HepG2 (cell line): ENCODE results near the gene UBP1. TPM values are rescaled to one million over a fixed set of nuclear protein-coding genes. Genes with fewer than 3 reads are reported as not detected.

Experiments used
- ARID2 ChIP-seq: sonication (generic); formaldehyde crosslinking; IDR thresholded peaks from 2 replicates; pipeline ENCODE4 v1.8.1; 2022; ENCODE audit warnings: mild to moderate bottlenecking, missing genetic modification reagents, borderline replicate concordance
- CBX5 ChIP-seq: sonication (generic); formaldehyde crosslinking; IDR thresholded peaks from 2 replicates; pipeline ENCODE4 v1.4.0; 2020; ENCODE audit warnings: missing genetic modification reagents, borderline replicate concordance
- CREM ChIP-seq, 2 experiments: sonication (generic) in 1 of 2; formaldehyde crosslinking in 1 of 2; IDR thresholded peaks; 2 replicates each; pipeline versions ENCODE4 v1.4.0 to v1.6.1; 2016 to 2020; ENCODE audit warnings: antibody characterized with exemption in 1 of 2, mild to moderate bottlenecking in 1 of 2, missing genetic modification reagents in 1 of 2
- HNRNPLL ChIP-seq: fragments of 200-400 bp; formaldehyde crosslinking; IDR thresholded peaks from 2 replicates; pipeline ENCODE4 v1.6.1; 2017; ENCODE audit warnings: mild to moderate bottlenecking, low read depth, low read length; ENCODE audit not compliant: poor library complexity, severe bottlenecking
- KLF15 ChIP-seq: sonication (generic); formaldehyde crosslinking; IDR thresholded peaks from 2 replicates; pipeline ENCODE4 v1.8.1; 2023; ENCODE audit warnings: borderline replicate concordance, mild to moderate bottlenecking, inconsistent platforms, missing genetic modification reagents, mixed read lengths
- RFXANK ChIP-seq: IDR thresholded peaks from 2 replicates; pipeline ENCODE4 v1.6.1; 2016
- SOX5 ChIP-seq: IDR thresholded peaks from 2 replicates; pipeline ENCODE4 v1.6.1; 2016; ENCODE audit warnings: borderline replicate concordance
- TAF15 ChIP-seq: fragments of 200-400 bp; formaldehyde crosslinking; IDR thresholded peaks from one replicate; pipeline ENCODE4 v1.6.1; 2018; ENCODE audit warnings: mild to moderate bottlenecking, low read depth, low read length; ENCODE audit not compliant: poor library complexity, severe bottlenecking
- TEAD2 ChIP-seq: sonication (generic); formaldehyde crosslinking; IDR thresholded peaks from 2 replicates; pipeline ENCODE4 v1.9.0; 2021; ENCODE audit warnings: missing genetic modification reagents
- ZBTB1 ChIP-seq: sonication (generic); formaldehyde crosslinking; IDR thresholded peaks from 2 replicates; pipeline ENCODE4 v1.4.0; 2020; ENCODE audit warnings: missing genetic modification reagents, borderline replicate concordance
- ZNF232 ChIP-seq: sonication (generic); formaldehyde crosslinking; IDR thresholded peaks from 2 replicates; pipeline ENCODE4 v1.4.0; 2020; ENCODE audit warnings: missing genetic modification reagents, borderline replicate concordance
- ZNF24 ChIP-seq: fragments of 450-650 bp; IDR thresholded peaks from 2 replicates; pipeline ENCODE4 v1.6.1; 2017; ENCODE audit warnings: antibody characterized with exemption, mild to moderate bottlenecking
- ZNF282 ChIP-seq: fragments of 450-650 bp; IDR thresholded peaks from 2 replicates; pipeline ENCODE4 v1.6.1; 2018; ENCODE audit not compliant: partially characterized antibody
- ZNF329 ChIP-seq: sonication (generic); formaldehyde crosslinking; IDR thresholded peaks from 2 replicates; pipeline ENCODE4 v1.9.0; 2021; ENCODE audit warnings: low read depth, mild to moderate bottlenecking, missing genetic modification reagents
- ZNF383 ChIP-seq: sonication (generic); formaldehyde crosslinking; IDR thresholded peaks from 2 replicates; pipeline ENCODE4 v1.4.0; 2020; ENCODE audit warnings: missing genetic modification reagents, mild to moderate bottlenecking, borderline replicate concordance
- ZNF430 ChIP-seq: sonication (generic); formaldehyde crosslinking; IDR thresholded peaks from 2 replicates; pipeline ENCODE4 v1.9.0; 2021; ENCODE audit warnings: mild to moderate bottlenecking, missing genetic modification reagents
- ZNF546 ChIP-seq: sonication (generic); formaldehyde crosslinking; conservative IDR thresholded peaks from 2 replicates; pipeline ENCODE4 v1.8.1; 2023; ENCODE audit warnings: mild to moderate bottlenecking, missing genetic modification reagents
- ZNF761 ChIP-seq: sonication (generic); formaldehyde crosslinking; conservative IDR thresholded peaks from 2 replicates; pipeline ENCODE4 v1.4.0; 2020; ENCODE audit warnings: mild to moderate bottlenecking, missing genetic modification reagents
- ZNF773 ChIP-seq: sonication (generic); formaldehyde crosslinking; IDR thresholded peaks from 2 replicates; pipeline ENCODE4 v1.4.0; 2020; ENCODE audit warnings: missing genetic modification reagents, borderline replicate concordance
- polyA plus RNA-seq, 8 experiments: library from polyadenylated mRNA; depleted of rRNA in 3 of 8; stranded (reverse) in 7 of 8; unstranded in 1 of 8; fragments of >200 nt; fragmentation: Illumina TruSeq in 4 of 8; extraction: Trizol in 4 of 8; gene quantifications; 2 replicates each; pipeline versions ENCODE4 v1.2.1 to v1.2.3, GENCODE V29; 2011 to 2016; ENCODE audit warnings: low read depth in 4 of 8, missing spikeins in 1 of 8, mixed read lengths in 1 of 8; ENCODE audit not compliant: insufficient read depth in 1 of 8
- total RNA-seq, 5 experiments: library from RNA; depleted of rRNA; stranded (reverse); fragments of >200 nt; fragmentation: Illumina TruSeq; extraction: Trizol; gene quantifications; 2 replicates each; pipeline ENCODE4 v1.2.3, GENCODE V29; 2016; ENCODE audit warnings: low read depth in 1 of 5
- TF ChIP-seq, protein P1 (sequence below): sonication (generic); formaldehyde crosslinking; IDR thresholded peaks from 2 replicates; pipeline ENCODE4 v1.8.0; 2022; ENCODE audit warnings: low read depth, missing genetic modification reagents
- TF ChIP-seq, protein P2 (sequence below): sonication (generic); formaldehyde crosslinking; IDR thresholded peaks from 2 replicates; pipeline ENCODE4 v1.8.0; 2022; ENCODE audit warnings: mild to moderate bottlenecking, missing genetic modification reagents
- TF ChIP-seq, protein P3 (sequence below): sonication (generic); formaldehyde crosslinking; IDR thresholded peaks from 2 replicates; pipeline ENCODE4 v1.8.1; 2023; ENCODE audit warnings: mild to moderate bottlenecking, missing genetic modification reagents, borderline replicate concordance

UBP1 gene
- total and polyA plus RNA-seq, 2 of the 13 experiments (the other 11 are each of a cell fraction or from before 2014, with no cell fraction given) = 48.3 to 79.9 TPM

DNA sequence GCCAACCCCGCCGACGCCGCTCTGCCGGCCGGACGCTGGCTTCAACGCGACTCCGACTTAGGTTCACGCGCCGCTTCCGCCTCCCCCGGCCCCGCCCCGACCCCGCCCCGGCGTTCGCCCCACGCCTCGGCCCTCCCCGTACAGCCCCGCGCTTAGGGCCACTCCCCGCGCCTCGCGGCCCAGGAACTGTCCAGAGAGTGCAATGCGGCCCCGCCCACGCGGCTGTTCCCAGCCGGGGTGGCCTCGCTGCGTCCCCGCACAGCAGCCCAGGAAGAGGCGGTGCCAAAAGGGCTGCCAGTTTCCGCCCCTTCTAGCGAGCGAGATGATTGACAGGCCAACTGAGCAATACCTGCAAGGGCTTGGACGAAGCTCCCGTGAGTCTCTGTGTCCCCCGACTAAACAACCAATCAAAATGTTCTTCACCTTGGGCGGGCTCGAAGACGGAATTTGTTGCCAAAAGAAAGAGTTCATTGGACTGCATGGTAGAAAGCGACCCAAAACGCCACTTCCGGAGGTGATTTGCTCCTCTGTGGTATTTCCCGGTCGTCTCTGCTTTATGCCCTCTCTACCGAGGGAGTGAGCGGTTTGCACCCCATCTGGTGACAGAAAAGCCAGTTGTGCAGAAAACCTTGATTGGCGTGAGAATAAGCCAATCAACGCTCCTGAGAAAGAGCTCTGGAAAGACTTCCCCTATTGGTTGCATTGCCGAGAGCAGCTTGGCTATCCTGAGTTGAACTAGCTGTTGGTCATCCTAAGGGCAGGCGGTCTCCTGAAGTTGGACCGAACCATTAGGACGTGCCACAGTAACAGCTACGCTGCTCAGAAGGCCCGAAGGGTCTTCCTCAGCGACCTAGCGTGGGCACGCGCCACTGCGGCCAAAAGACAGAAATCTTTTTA, at the start of gene UBP1 (continued):
- TF ChIP-seq, protein P1, sequence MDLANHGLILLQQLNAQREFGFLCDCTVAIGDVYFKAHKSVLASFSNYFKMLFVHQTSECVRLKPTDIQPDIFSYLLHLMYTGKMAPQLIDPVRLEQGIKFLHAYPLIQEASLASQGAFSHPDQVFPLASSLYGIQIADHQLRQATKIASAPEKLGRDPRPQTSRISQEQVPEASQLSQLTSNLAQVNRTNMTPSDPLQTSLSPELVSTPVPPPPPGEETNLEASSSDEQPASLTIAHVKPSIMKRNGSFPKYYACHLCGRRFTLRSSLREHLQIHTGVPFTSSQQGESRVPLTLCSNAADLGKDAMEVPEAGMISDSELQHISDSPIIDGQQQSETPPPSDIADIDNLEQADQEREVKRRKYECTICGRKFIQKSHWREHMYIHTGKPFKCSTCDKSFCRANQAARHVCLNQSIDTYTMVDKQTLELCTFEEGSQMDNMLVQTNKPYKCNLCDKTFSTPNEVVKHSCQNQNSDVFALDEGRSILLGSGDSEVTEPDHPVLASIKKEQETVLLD (CRISPR knock-in tag) = peak; percentile 35
- no peak for TF ChIP-seq ZNF773
- no peak for TF ChIP-seq TAF15
- no peak for TF ChIP-seq ZNF282
- TF ChIP-seq CBX5 = peak; percentile 40; the same call in 1 of the 2 replicates
- TF ChIP-seq TEAD2 (CRISPR knock-in tag) = no peak
- 0 out of 2 replicates have a peak, but pooled peaks have one; percentile 14 for TF ChIP-seq KLF15 (CRISPR knock-in tag)
- TF ChIP-seq RFXANK (CRISPR knock-in tag) = peak; percentile 89; the same call in 1 of the 2 replicates
- TF ChIP-seq ZBTB1 (CRISPR knock-in tag) = no peak
- no peak for TF ChIP-seq ZNF24
- TF ChIP-seq ZNF232 (CRISPR knock-in tag) = peak; percentile 28
- no peak for TF ChIP-seq ZNF383
- TF ChIP-seq ZNF546 = no peak
- peak; percentile 71; the same call in 1 of the 2 replicates for TF ChIP-seq ARID2 (CRISPR knock-in tag)
- TF ChIP-seq HNRNPLL = peak; percentile 40
- peak; percentile 81 for TF ChIP-seq ZNF430 (CRISPR knock-in tag)
- 0 out of 2 replicates have a peak, but pooled peaks have one; percentile 52 for TF ChIP-seq ZNF761 (CRISPR knock-in tag)
- TF ChIP-seq SOX5 (CRISPR knock-in tag) = no peak
- TF ChIP-seq, protein P2, sequence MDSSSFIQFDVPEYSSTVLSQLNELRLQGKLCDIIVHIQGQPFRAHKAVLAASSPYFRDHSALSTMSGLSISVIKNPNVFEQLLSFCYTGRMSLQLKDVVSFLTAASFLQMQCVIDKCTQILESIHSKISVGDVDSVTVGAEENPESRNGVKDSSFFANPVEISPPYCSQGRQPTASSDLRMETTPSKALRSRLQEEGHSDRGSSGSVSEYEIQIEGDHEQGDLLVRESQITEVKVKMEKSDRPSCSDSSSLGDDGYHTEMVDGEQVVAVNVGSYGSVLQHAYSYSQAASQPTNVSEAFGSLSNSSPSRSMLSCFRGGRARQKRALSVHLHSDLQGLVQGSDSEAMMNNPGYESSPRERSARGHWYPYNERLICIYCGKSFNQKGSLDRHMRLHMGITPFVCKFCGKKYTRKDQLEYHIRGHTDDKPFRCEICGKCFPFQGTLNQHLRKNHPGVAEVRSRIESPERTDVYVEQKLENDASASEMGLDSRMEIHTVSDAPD (CRISPR knock-in tag) = no peak
- peak; percentile 87 for TF ChIP-seq CREM (IDR thresholded peaks at IDR 0.05)
- no peak for TF ChIP-seq CREM (CRISPR knock-in tag; IDR thresholded peaks at IDR 0.05)
- TF ChIP-seq ZNF329 (CRISPR knock-in tag) = no peak
- TF ChIP-seq, protein P3, sequence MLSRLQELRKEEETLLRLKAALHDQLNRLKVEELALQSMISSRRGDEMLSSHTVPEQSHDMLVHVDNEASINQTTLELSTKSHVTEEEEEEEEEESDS (CRISPR knock-in tag) = no peak
